Esophagus muscularis mucosa (tissue), 4 donors: Measurements from ENCODE around the gene HAPLN3. TPM values are rescaled to one million over a fixed set of nuclear protein-coding genes. Genes with fewer than 3 reads are reported as not detected.

ENCODE experiments used
- DNase-seq: peaks from one replicate; pipeline ENCODE4 v3.0.0-alpha.2; 2017; ENCODE audit errors: extremely low spot score
- H3K27ac ChIP-seq, 4 donors: fragments of 200-600 bp; sonication (generic); replicated peaks in 1 of 4; 1 replicate in 3 of 4; 2 replicates in 1 of 4; pipeline ENCODE4 v1.5.1; 2016 to 2019; ENCODE audit warnings: mild to moderate bottlenecking in 1 of 4
- H3K27me3 ChIP-seq, 4 donors: fragments of 200-600 bp; sonication (generic); one replicate each; pipeline versions ENCODE4 v1.5.1 to v1.6.0; 2016 to 2019
- H3K36me3 ChIP-seq, 4 donors: fragments of 200-600 bp; sonication (generic); one replicate each; pipeline ENCODE4 v1.5.1; 2016 to 2019
- H3K4me1 ChIP-seq, 4 donors: fragments of 200-600 bp; sonication (generic); one replicate each; pipeline ENCODE4 v1.5.1; 2016 to 2019
- H3K4me3 ChIP-seq, 4 donors: fragments of 200-600 bp; sonication (generic); 1 replicate in 2 of 4; 2 replicates in 2 of 4; pipeline ENCODE4 v1.5.1; 2016 to 2019; ENCODE audit warnings: mild to moderate bottlenecking in 4 of 4, moderate library complexity in 1 of 4
- H3K9me3 ChIP-seq, 4 donors: fragments of 200-600 bp; sonication (generic); 1 replicate in 3 of 4; 2 replicates in 1 of 4; pipeline ENCODE4 v1.5.1; 2016 to 2019
- CTCF ChIP-seq, 3 experiments: fragments of 200-600 bp in 2 of 3; fragments of 450-650 bp in 1 of 3; sonication (generic) in 2 of 3; IDR thresholded peaks; one replicate each; pipeline ENCODE4 v1.5.1; 2017 to 2019; ENCODE audit warnings: antibody characterized with exemption in 3 of 3, mild to moderate bottlenecking in 2 of 3, moderate library complexity in 1 of 3
- EP300 ChIP-seq: sonication (generic); formaldehyde crosslinking; IDR thresholded peaks from one replicate; pipeline ENCODE4 v1.6.1; 2017; ENCODE audit warnings: antibody characterized with exemption
- POLR2A ChIP-seq: fragments of 450-650 bp; IDR thresholded peaks from one replicate; pipeline ENCODE4 v1.6.1; 2017; ENCODE audit warnings: antibody characterized with exemption, moderate library complexity, mild to moderate bottlenecking, low read depth
- POLR2AphosphoS5 ChIP-seq, 2 donors: sonication (generic); formaldehyde crosslinking; IDR thresholded peaks; one replicate each; pipeline ENCODE4 v1.6.1; 2017; ENCODE audit warnings: antibody characterized with exemption in 2 of 2
- WGBS: methylation state at CpG from one replicate; pipeline ENCODE4 v1.1.5; 2018; 5-methylcytosine and 5-hydroxymethylcytosine counted together
- intact Hi-C: fragments of 100-400 bp; cut with DNase I; formaldehyde crosslinking; loops from one replicate; pipeline ENCODE4 v1.15.1; 2023
- total RNA-seq, 4 donors: library from RNA; depleted of rRNA; stranded (reverse); fragments of >200 nt; gene quantifications; one replicate each; pipeline versions ENCODE4 v1.1.0 to v1.2.1, GENCODE V29; 2016

The HAPLN3 gene
- total RNA-seq, 4 donors from 2014 or later: 5.0 to 13.4 (median 9.9) TPM

GRCh38 chr15:88896333-88897033 lies 1.1 kb upstream of the HAPLN3 start:
- peaks cover 0 to 43% (median 9%) of the 10 kb centered on the region in 4 donors for H3K27me3 ChIP-seq
- H3K4me3 ChIP-seq: no peak overlapping the region
- intact Hi-C loops: loop anchor here (5.0 kb wide), 1 partner anchor 274 kb away; the partner anchor contains the start of gene AEN
- TF ChIP-seq POLR2AphosphoS5 (IDR thresholded peaks at IDR 0.05) (peak in 1 of 2 donors; percentile 6), CTCF (IDR thresholded peaks at IDR 0.05) (no peak)
- WGBS: 59% methylated on average over 5 of the region's 8 CpGs
- H3K27ac ChIP-seq: peak overlapping the region; percentile 63 to 81 (median 74)
- DNase-seq: no peak
- peaks cover 11 to 29% (median 24%) of the 10 kb centered on the region in 4 donors for H3K36me3 ChIP-seq
- H3K9me3 ChIP-seq: no peaks in the 10 kb centered on the region
- H3K4me1 ChIP-seq: peaks cover 47 to 59% (median 51%) of the 10 kb centered on the region in 4 donors

GRCh38 chr15:88894348-88894818 lies 961 bp downstream of the HAPLN3 start:
- peaks cover 0 to 43% (median 9%) of the 10 kb centered on the region in 4 donors for H3K27me3 ChIP-seq
- peak; percentile 55 to 82 (median 57) for TF ChIP-seq CTCF (IDR thresholded peaks at IDR 0.05)
- no peak for TF ChIP-seq POLR2A
- peak overlapping the region in 1 of 4 donors; percentile 34 for H3K27ac ChIP-seq
- intact Hi-C loops: no loop called here
- no peak for DNase-seq
- peaks cover 47 to 53% (median 50%) of the 10 kb centered on the region in 4 donors for H3K4me1 ChIP-seq
- H3K36me3 ChIP-seq: peaks cover 7 to 10% (median 7%) of the 10 kb centered on the region in 4 donors
- 7% methylated on average over 10 of the region's 23 CpGs for WGBS
- H3K4me3 ChIP-seq: peak overlapping the region; percentile 54 to 75 (median 61)
- no peaks in the 10 kb centered on the region for H3K9me3 ChIP-seq

GRCh38 chr15:88891540-88892254 lies 3.6 kb downstream of the HAPLN3 start:
- H3K4me3 ChIP-seq: no peak overlapping the region
- DNase-seq: no peak
- H3K27me3 ChIP-seq: peaks cover 0 to 43% (median 9%) of the 10 kb centered on the region in 4 donors
- intact Hi-C loops: no loop called here
- no peaks in the 10 kb centered on the region for H3K9me3 ChIP-seq
- H3K4me1 ChIP-seq: peaks cover 28 to 29% (median 28%) of the 10 kb centered on the region in 4 donors
- WGBS: 79% methylated on average over 6 of the region's 7 CpGs
- H3K27ac ChIP-seq: no peak overlapping the region
- TF ChIP-seq CTCF (IDR thresholded peaks at IDR 0.05) (no peak), POLR2AphosphoS5 (IDR thresholded peaks at IDR 0.05) (peak in 1 of 2 donors; percentile 15)
- H3K36me3 ChIP-seq: no peaks in the 10 kb centered on the region

GRCh38 chr15:88890495-88890894 lies 4.8 kb downstream of the HAPLN3 start:
- Histone ChIP-seq H3K27ac (no peak overlapping the region), H3K9me3 (no peaks in the 10 kb centered on the region), H3K4me3 (no peak overlapping the region), H3K27me3 (peaks cover 0 to 40% (median 9%) of the 10 kb centered on the region in 4 donors), H3K4me1 (peaks cover 17% of the 10 kb centered on the region in 4 donors), H3K36me3 (peaks cover 0 to 3% (median 0%) of the 10 kb centered on the region in 4 donors)
- no peak for TF ChIP-seq POLR2AphosphoS5 (IDR thresholded peaks at IDR 0.05)
- no peak for TF ChIP-seq EP300
- TF ChIP-seq CTCF (IDR thresholded peaks at IDR 0.05): no peak
- no peak for TF ChIP-seq POLR2A
- DNase-seq: no peak
- intact Hi-C loops: no loop called here
- 90% methylated on average over 4 of the region's 4 CpGs for WGBS
